ENCODE measurements around the gene MRPL28.

- TF ChIP-seq, protein P1, sequence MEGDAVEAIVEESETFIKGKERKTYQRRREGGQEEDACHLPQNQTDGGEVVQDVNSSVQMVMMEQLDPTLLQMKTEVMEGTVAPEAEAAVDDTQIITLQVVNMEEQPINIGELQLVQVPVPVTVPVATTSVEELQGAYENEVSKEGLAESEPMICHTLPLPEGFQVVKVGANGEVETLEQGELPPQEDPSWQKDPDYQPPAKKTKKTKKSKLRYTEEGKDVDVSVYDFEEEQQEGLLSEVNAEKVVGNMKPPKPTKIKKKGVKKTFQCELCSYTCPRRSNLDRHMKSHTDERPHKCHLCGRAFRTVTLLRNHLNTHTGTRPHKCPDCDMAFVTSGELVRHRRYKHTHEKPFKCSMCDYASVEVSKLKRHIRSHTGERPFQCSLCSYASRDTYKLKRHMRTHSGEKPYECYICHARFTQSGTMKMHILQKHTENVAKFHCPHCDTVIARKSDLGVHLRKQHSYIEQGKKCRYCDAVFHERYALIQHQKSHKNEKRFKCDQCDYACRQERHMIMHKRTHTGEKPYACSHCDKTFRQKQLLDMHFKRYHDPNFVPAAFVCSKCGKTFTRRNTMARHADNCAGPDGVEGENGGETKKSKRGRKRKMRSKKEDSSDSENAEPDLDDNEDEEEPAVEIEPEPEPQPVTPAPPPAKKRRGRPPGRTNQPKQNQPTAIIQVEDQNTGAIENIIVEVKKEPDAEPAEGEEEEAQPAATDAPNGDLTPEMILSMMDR (IDR thresholded peaks at IDR 0.05) = no peak
- no peak for TF ChIP-seq POLR2A (IDR thresholded peaks at IDR 0.05)
- no peak for TF ChIP-seq POLR2AphosphoS5 (IDR thresholded peaks at IDR 0.05)
Observed at GRCh38 chr16:378821-379182, 8.5 kb upstream of the MRPL28 start.
